Measurements from ENCODE around the gene TRAF3.

TRAF3 gene

GRCh38 chr14:102777711-102778337 lies 575 bp downstream of the TRAF3 start:
- H3K4me1 ChIP-seq: peaks cover 20% of the 10 kb centered on the region
- in situ Hi-C loops (cut with MboI; ENCODE audit: low sequenced_read_pairs): loop anchor here (10.0 kb wide), 1 partner anchor 137 kb away; no protein-coding TSS in a partner anchor
- no peaks in the 10 kb centered on the region for H3K9me3 ChIP-seq
- H3K27me3 ChIP-seq (ENCODE audit: low read depth): no peaks in the 10 kb centered on the region
- H3K4me3 ChIP-seq: peak overlapping the region; percentile 66
- no peak for DNase-seq (ENCODE audit: low spot score in 2 of 2)
- no peaks in the 10 kb centered on the region; the same call in 1 of the 2 replicates for H3K36me3 ChIP-seq (replicated peaks)

- peaks cover 27% of the 10 kb centered on the region for H3K4me1 ChIP-seq
- no peaks in the 10 kb centered on the region for H3K9me3 ChIP-seq
- peak overlapping the region; percentile 66 for H3K4me3 ChIP-seq
- DNase-seq (ENCODE audit: low spot score in 2 of 2): no peak
- no peaks in the 10 kb centered on the region; the same call in 1 of the 2 replicates for H3K36me3 ChIP-seq (replicated peaks)
- in situ Hi-C loops (cut with MboI; ENCODE audit: low sequenced_read_pairs): loop anchor here (10.0 kb wide), 1 partner anchor 136 kb away; no protein-coding TSS in a partner anchor
- no peaks in the 10 kb centered on the region for H3K27me3 ChIP-seq (ENCODE audit: low read depth)
These were observed 1.3 kb downstream of the TRAF3 start for GRCh38 chr14:102778338-102779083.

GRCh38 chr14:102779084-102779462 lies 1.8 kb downstream of the TRAF3 start:
- peak overlapping the region; percentile 66 for H3K4me3 ChIP-seq
- no peaks in the 10 kb centered on the region; the same call in 1 of the 2 replicates for H3K36me3 ChIP-seq (replicated peaks)
- no peak for DNase-seq (ENCODE audit: low spot score in 2 of 2)
- peaks cover 32% of the 10 kb centered on the region for H3K4me1 ChIP-seq
- in situ Hi-C loops (cut with MboI; ENCODE audit: low sequenced_read_pairs): loop anchor here (10.0 kb wide), 1 partner anchor 136 kb away; no protein-coding TSS in a partner anchor
- H3K9me3 ChIP-seq: no peaks in the 10 kb centered on the region
- H3K27me3 ChIP-seq (ENCODE audit: low read depth): no peaks in the 10 kb centered on the region

GRCh38 chr14:102779574-102780315 lies 2.5 kb downstream of the TRAF3 start:
- H3K36me3 ChIP-seq (replicated peaks): no peaks in the 10 kb centered on the region; the same call in 1 of the 2 replicates
- peak overlapping the region; percentile 66 for H3K4me3 ChIP-seq
- peaks cover 34% of the 10 kb centered on the region for H3K4me1 ChIP-seq
- in situ Hi-C loops (cut with MboI; ENCODE audit: low sequenced_read_pairs): loop anchor here (10.0 kb wide), 1 partner anchor 135 kb away; no protein-coding TSS in a partner anchor
- H3K27me3 ChIP-seq (ENCODE audit: low read depth): no peaks in the 10 kb centered on the region
- no peaks in the 10 kb centered on the region for H3K9me3 ChIP-seq
- DNase-seq (ENCODE audit: low spot score in 2 of 2): peak; percentile 64 to 94

GRCh38 chr14:102781063-102781462 lies 3.8 kb downstream of the TRAF3 start:
- H3K27me3 ChIP-seq (ENCODE audit: low read depth): no peaks in the 10 kb centered on the region
- in situ Hi-C loops (cut with MboI; ENCODE audit: low sequenced_read_pairs): no loop called here
- no peaks in the 10 kb centered on the region for H3K9me3 ChIP-seq
- no peak for DNase-seq (ENCODE audit: low spot score in 2 of 2)
- H3K4me1 ChIP-seq: peaks cover 47% of the 10 kb centered on the region
- no peaks in the 10 kb centered on the region; the same call in 1 of the 2 replicates for H3K36me3 ChIP-seq (replicated peaks)
- no peak overlapping the region for H3K4me3 ChIP-seq

GRCh38 chr14:102782974-102783373 lies 5.7 kb downstream of the TRAF3 start:
- no peaks in the 10 kb centered on the region for H3K27me3 ChIP-seq (ENCODE audit: low read depth)

GRCh38 chr14:102784892-102785594 lies 7.8 kb downstream of the TRAF3 start:
- Histone ChIP-seq H3K4me3 (no peak overlapping the region), H3K4me1 (peaks cover 45% of the 10 kb centered on the region), H3K27me3 (ENCODE audit: low read depth) (no peaks in the 10 kb centered on the region), H3K9me3 (no peaks in the 10 kb centered on the region), H3K36me3 (replicated peaks) (no peaks in the 10 kb centered on the region; the same call in 1 of the 2 replicates)
- in situ Hi-C loops (cut with MboI; ENCODE audit: low sequenced_read_pairs): no loop called here
- peak; percentile 64 to 89 for DNase-seq (ENCODE audit: low spot score in 2 of 2)

More at GRCh38 chr14:102782974-102783373, 5.7 kb downstream of the TRAF3 start:
- Histone ChIP-seq H3K36me3 (replicated peaks) (no peaks in the 10 kb centered on the region; the same call in 1 of the 2 replicates), H3K4me1 (peaks cover 50% of the 10 kb centered on the region), H3K9me3 (no peaks in the 10 kb centered on the region), H3K4me3 (no peak overlapping the region)
- DNase-seq (ENCODE audit: low spot score in 2 of 2): no peak
- in situ Hi-C loops (cut with MboI; ENCODE audit: low sequenced_read_pairs): no loop called here

GRCh38 chr14:102785595-102785963 lies 8.3 kb downstream of the TRAF3 start:
- Histone ChIP-seq H3K4me3 (no peak overlapping the region), H3K9me3 (no peaks in the 10 kb centered on the region), H3K27me3 (ENCODE audit: low read depth) (no peaks in the 10 kb centered on the region), H3K4me1 (peaks cover 40% of the 10 kb centered on the region), H3K36me3 (replicated peaks) (no peaks in the 10 kb centered on the region; the same call in 1 of the 2 replicates)
- in situ Hi-C loops (cut with MboI; ENCODE audit: low sequenced_read_pairs): no loop called here
- peak in 1 of 2 experiments; percentile 55 for DNase-seq (ENCODE audit: low spot score in 2 of 2)

- Histone ChIP-seq H3K27me3 (ENCODE audit: low read depth) (no peaks in the 10 kb centered on the region), H3K4me1 (peaks cover 34% of the 10 kb centered on the region), H3K36me3 (replicated peaks) (no peaks in the 10 kb centered on the region), H3K9me3 (no peaks in the 10 kb centered on the region), H3K4me3 (no peak overlapping the region)
- in situ Hi-C loops (cut with MboI; ENCODE audit: low sequenced_read_pairs): no loop called here
- DNase-seq (ENCODE audit: low spot score in 2 of 2): no peak
These were observed 9.5 kb downstream of the TRAF3 start for GRCh38 chr14:102786768-102787167.

- in situ Hi-C loops (cut with MboI; ENCODE audit: low sequenced_read_pairs): no loop called here
- no peak for DNase-seq (ENCODE audit: low spot score in 2 of 2)
- Histone ChIP-seq H3K9me3 (no peaks in the 10 kb centered on the region), H3K4me3 (no peak overlapping the region), H3K27me3 (ENCODE audit: low read depth) (no peaks in the 10 kb centered on the region), H3K36me3 (replicated peaks) (no peaks in the 10 kb centered on the region), H3K4me1 (peaks cover 20% of the 10 kb centered on the region)
These were observed 12.1 kb downstream of the TRAF3 start for GRCh38 chr14:102789349-102789748.

- Histone ChIP-seq H3K27me3 (ENCODE audit: low read depth) (no peaks in the 10 kb centered on the region), H3K4me1 (no peaks in the 10 kb centered on the region; the same call in 1 of the 2 replicates), H3K36me3 (replicated peaks) (no peaks in the 10 kb centered on the region), H3K4me3 (no peak overlapping the region), H3K9me3 (no peaks in the 10 kb centered on the region)
- in situ Hi-C loops (cut with MboI; ENCODE audit: low sequenced_read_pairs): no loop called here
- no peak for DNase-seq (ENCODE audit: low spot score in 2 of 2)
These were observed 16.5 kb downstream of the TRAF3 start for GRCh38 chr14:102793531-102794328.

- Histone ChIP-seq H3K9me3 (no peaks in the 10 kb centered on the region), H3K4me1 (no peaks in the 10 kb centered on the region; the same call in 1 of the 2 replicates), H3K27me3 (ENCODE audit: low read depth) (no peaks in the 10 kb centered on the region), H3K4me3 (no peak overlapping the region), H3K36me3 (replicated peaks) (no peaks in the 10 kb centered on the region)
- peak in 1 of 2 experiments; percentile 53 for DNase-seq (ENCODE audit: low spot score in 2 of 2)
- in situ Hi-C loops (cut with MboI; ENCODE audit: low sequenced_read_pairs): no loop called here
These were observed 18.0 kb downstream of the TRAF3 start for GRCh38 chr14:102795060-102795925.
